PC-3 (cell line): Measurements from ENCODE around the gene VCP. TPM values are rescaled to one million over a fixed set of nuclear protein-coding genes. Genes with fewer than 3 reads are reported as not detected.

ENCODE experiments used
- ATAC-seq: fragments of 200-7000 bp; cut with Tn5 transposase; 2 replicates; pipeline ENCODE4 v1.9.1; 2020; ENCODE audit warnings: mild to moderate bottlenecking, moderate library complexity
- BruUV-seq: library from RNA; stranded (reverse); fragments of 400-500 nt; replicated peaks from 2 replicates; lab custom pipeline; 2021; lab: Mats Ljungman, UMichigan
- CTCF ChIA-PET: fragments of 300-600 bp; sonication (Branson Sonifier 250); formaldehyde crosslinking; loops from one replicate; lab custom pipeline; 2022; ENCODE audit warnings: antibody characterized with exemption; lab: Charles Lee
- POLR2A ChIA-PET: fragments of 300-600 bp; sonication (Branson Sonifier 250); formaldehyde crosslinking; loops from one replicate; lab custom pipeline; 2022; ENCODE audit warnings: antibody characterized with exemption; ENCODE audit not compliant: unreplicated experiment; lab: Charles Lee
- DNase-seq: peaks from one replicate; pipeline ENCODE4 v3.0.0-alpha.2; 2015
- H2AFZ ChIP-seq: fragments of 300-600 bp; sonication (generic); 2 replicates; pipeline ENCODE4 v1.6.0; 2016; ENCODE audit warnings: antibody characterized with exemption, low read length
- H3F3A ChIP-seq: fragments of 300-600 bp; sonication (generic); one replicate; pipeline ENCODE4 v1.6.0; 2017; ENCODE audit warnings: antibody characterized with exemption, low read length, control low read depth, mild to moderate bottlenecking; ENCODE audit not compliant: unreplicated experiment
- H3K27ac ChIP-seq: fragments of 300-600 bp; sonication (generic); 2 replicates; pipeline ENCODE4 v1.5.1; 2016; ENCODE audit warnings: mild to moderate bottlenecking, low read length
- H3K27me3 ChIP-seq: fragments of 300-600 bp; sonication (generic); 2 replicates; pipeline ENCODE4 v1.6.1; 2016; ENCODE audit warnings: low read length, mixed read lengths
- H3K36me3 ChIP-seq: fragments of 300-600 bp; sonication (generic); 2 replicates; pipeline ENCODE4 v1.6.1; 2016; ENCODE audit warnings: low read depth, mixed run types, low read length, mixed read lengths
- H3K4me1 ChIP-seq: fragments of 300-600 bp; sonication (generic); 2 replicates; pipeline ENCODE4 v1.5.1; 2016; ENCODE audit warnings: low read length; ENCODE audit not compliant: insufficient read depth
- H3K4me2 ChIP-seq: fragments of 300-600 bp; sonication (generic); 2 replicates; pipeline ENCODE4 v1.6.0; 2016; ENCODE audit warnings: low read length
- H3K4me3 ChIP-seq: fragments of 300-600 bp; sonication (generic); 2 replicates; pipeline ENCODE4 v1.5.1; 2016; ENCODE audit warnings: mild to moderate bottlenecking, low read length, mixed read lengths
- H3K79me2 ChIP-seq: fragments of 300-600 bp; sonication (generic); 2 replicates; pipeline ENCODE4 v1.6.1; 2017; ENCODE audit warnings: low read length, mixed read lengths
- H3K9ac ChIP-seq: fragments of 300-600 bp; sonication (generic); 2 replicates; pipeline ENCODE4 v1.6.0; 2016; ENCODE audit warnings: mild to moderate bottlenecking, low read length
- H3K9me2 ChIP-seq: fragments of 300-600 bp; sonication (generic); replicated peaks from 2 replicates; pipeline ENCODE4 v1.6.1; 2016; ENCODE audit warnings: mixed run types, low read length, mixed read lengths
- H3K9me3 ChIP-seq: fragments of 300-600 bp; sonication (generic); 2 replicates; pipeline ENCODE4 v1.6.1; 2016; ENCODE audit warnings: low read length, mixed read lengths
- H4K20me1 ChIP-seq: fragments of 300-600 bp; sonication (generic); 2 replicates; pipeline ENCODE4 v1.6.1; 2016; ENCODE audit warnings: low read length, mixed read lengths
- CTCF ChIP-seq: fragments of 300-600 bp; sonication (generic); conservative IDR thresholded peaks from 2 replicates; pipeline ENCODE4 v1.5.1; 2017; ENCODE audit warnings: antibody characterized with exemption, low read depth, mild to moderate bottlenecking, low read length
- EZH2 ChIP-seq: fragments of 300-600 bp; sonication (generic); IDR thresholded peaks from one replicate; pipeline ENCODE4 v1.6.1; 2017; ENCODE audit warnings: antibody characterized with exemption, mild to moderate bottlenecking, low read length; ENCODE audit not compliant: unreplicated experiment
- EZH2phosphoT487 ChIP-seq: fragments of 300-600 bp; sonication (generic); IDR thresholded peaks from 2 replicates; pipeline ENCODE4 v1.6.1; 2018; ENCODE audit warnings: mild to moderate bottlenecking, antibody characterized with exemption, low read length, borderline replicate concordance
- intact Hi-C: fragments of 100-400 bp; cut with micrococcal nuclease; formaldehyde crosslinking; loops from 2 replicates; pipeline ENCODE4 v1.9.0; 2023
- total RNA-seq: library from RNA; depleted of rRNA; stranded (reverse); fragments of >200 nt; gene quantifications from 2 replicates; pipeline ENCODE4 v1.2.3, GENCODE V29; 2014

The VCP gene
- total RNA-seq, 1 experiment from 2014 or later: 343 TPM

DNA sequence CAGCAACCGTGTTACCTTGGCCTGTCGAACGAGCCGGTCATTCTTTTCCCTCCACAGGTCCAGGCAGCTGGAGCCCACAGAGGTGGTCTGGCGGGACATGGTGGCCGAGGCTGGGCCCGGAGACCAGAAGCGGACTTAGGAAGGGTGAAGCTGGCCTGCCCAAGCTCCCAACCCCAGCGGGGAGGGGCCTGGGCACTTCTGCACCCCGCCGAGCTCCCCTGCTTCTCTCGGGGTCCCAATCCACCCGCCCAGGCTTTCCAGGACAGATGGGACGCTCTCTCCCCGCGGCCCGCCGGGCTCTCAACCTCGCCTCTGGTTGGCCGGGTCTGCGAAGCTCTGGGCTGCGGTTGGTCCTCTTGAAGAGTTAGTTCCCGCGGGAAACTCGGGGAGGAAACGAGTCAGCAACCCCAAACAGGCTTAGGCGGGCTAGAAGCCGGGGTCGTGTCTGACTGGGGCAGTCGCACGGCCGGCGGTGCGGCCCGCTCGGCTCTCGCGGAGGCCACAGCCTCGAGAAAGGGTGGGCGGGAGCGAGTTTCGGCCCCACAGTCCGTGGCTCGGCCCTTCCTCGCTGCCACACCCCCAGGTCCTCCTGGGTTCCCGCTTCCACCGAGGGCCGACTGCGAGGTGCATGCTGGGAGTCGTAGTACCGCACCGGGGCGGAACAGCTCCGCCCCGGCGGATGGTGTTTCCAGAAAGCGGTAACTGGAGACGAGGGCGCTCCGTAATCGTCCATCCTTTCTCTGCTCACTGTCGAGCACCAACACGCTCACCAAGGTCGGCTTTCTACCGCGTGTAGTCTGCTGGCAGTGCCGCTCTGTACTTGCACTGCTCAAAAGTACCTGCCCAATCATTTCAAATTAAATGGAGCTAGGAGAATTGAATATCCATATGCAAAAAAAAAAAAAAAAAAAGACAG, 7.3 kb upstream of the VCP start, which contains the start of gene FANCG:
Gene FANCG, minus strand, starts transcription at position 517 of the 916 bp plus-strand sequence. Its CDS starts 418 bp downstream, at position 99.
- no peak for TF ChIP-seq EZH2
- no peak for TF ChIP-seq EZH2phosphoT487
- TF ChIP-seq CTCF: no peak
- Histone ChIP-seq H3K4me3 (peak within 1 kb of the TSS; percentile 91), H3K79me2 (peaks cover 29% of the 10 kb centered on the region), H3K4me1 (0 out of 2 replicates have a peak, but pooled peaks cover 8% of the 10 kb centered on the region), H3K27ac (peak within 1 kb of the TSS; percentile 83), H4K20me1 (no peaks in the 10 kb centered on the region), H3K4me2 (peak within 1 kb of the TSS; percentile 98), H3K36me3 (no peaks in the 10 kb centered on the region), H2AFZ (peak within 1 kb of the TSS; percentile 87), H3K9me2 (no peaks in the 10 kb centered on the region), H3F3A (no peaks in the 10 kb centered on the region), H3K9ac (peak within 1 kb of the TSS; percentile 92), H3K9me3 (no peaks in the 10 kb centered on the region), H3K27me3 (no peaks in the 10 kb centered on the region)
- peak; percentile 87 for DNase-seq
- peak; percentile 93 for ATAC-seq
- ChIA-PET CTCF (interaction anchor here (0.6 to 1.1 kb wide), 3 partner anchors 8 to 180 kb away, joined by 3 to 4 read pairs (median 3); no protein-coding TSS in a partner anchor), POLR2A (interaction anchor here (0.6 kb wide), 1 partner anchor 683 kb away, joined by 3 read pairs; no protein-coding TSS in a partner anchor)
- BruUV-seq: no TSS peak
- intact Hi-C loops: no loop called here

- no peak for DNase-seq
- CTCF ChIA-PET: no interaction called here
- Histone ChIP-seq H3K9ac (peak overlapping the region; percentile 92), H3K79me2 (peaks cover 29% of the 10 kb centered on the region), H3K4me3 (peak overlapping the region; percentile 91), H3F3A (no peaks in the 10 kb centered on the region), H3K9me3 (no peaks in the 10 kb centered on the region), H2AFZ (peak overlapping the region; percentile 87), H3K4me2 (peak overlapping the region; percentile 98), H3K4me1 (0 out of 2 replicates have a peak, but pooled peaks cover 8% of the 10 kb centered on the region), H4K20me1 (no peaks in the 10 kb centered on the region), H3K9me2 (no peaks in the 10 kb centered on the region), H3K27me3 (no peaks in the 10 kb centered on the region), H3K27ac (peak overlapping the region; percentile 83; the same call in 1 of the 2 replicates), H3K36me3 (no peaks in the 10 kb centered on the region)
- TF ChIP-seq EZH2 (no peak), EZH2phosphoT487 (no peak)
- peak; percentile 19 for ATAC-seq
- POLR2A ChIA-PET: interaction anchor here (0.6 kb wide), 1 partner anchor 684 kb away, joined by 3 read pairs; no protein-coding TSS in a partner anchor
- intact Hi-C loops: no loop called here
- BruUV-seq: TSS peak; percentile 45
Observed at GRCh38 chr9:35079041-35079425, 6.6 kb upstream of the VCP start.

DNA sequence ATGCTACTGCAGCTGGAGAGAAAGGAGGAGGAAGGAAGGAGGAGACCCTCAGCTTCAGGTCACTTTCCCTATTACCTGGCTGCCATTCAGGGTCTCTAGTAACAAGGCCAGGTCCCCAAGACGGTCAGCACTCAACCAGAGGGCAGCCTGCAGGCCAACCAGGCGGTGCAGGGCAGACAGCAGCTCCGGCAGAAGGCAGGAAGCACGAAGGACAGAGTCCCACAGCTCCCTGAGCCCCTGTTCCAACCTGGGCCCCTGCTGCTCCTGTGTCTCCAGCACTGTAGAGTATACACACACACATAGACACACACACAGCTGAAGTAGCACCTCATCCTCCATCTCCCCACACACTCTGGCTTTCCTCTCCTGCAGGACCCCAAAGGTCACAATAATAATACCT, 5.6 kb upstream of the VCP start:
- no TSS peak for BruUV-seq
- no peaks in the 10 kb centered on the region for H3F3A ChIP-seq

More for the DNA sequence above, 5.6 kb upstream of the VCP start:
- intact Hi-C loops: no loop called here
- no peaks in the 10 kb centered on the region for H3K27me3 ChIP-seq
- no peak overlapping the region for H2AFZ ChIP-seq
- no peaks in the 10 kb centered on the region for H3K9me3 ChIP-seq
- TF ChIP-seq EZH2phosphoT487: no peak
- TF ChIP-seq EZH2: no peak
- no peak for TF ChIP-seq CTCF
- peak overlapping the region; percentile 91 for H3K4me3 ChIP-seq
- CTCF ChIA-PET: no interaction called here
- POLR2A ChIA-PET: no interaction called here
- ATAC-seq (no peak), DNase-seq (no peak)
- no peak overlapping the region for H3K27ac ChIP-seq
- H3K9me2 ChIP-seq: no peaks in the 10 kb centered on the region
- no peaks in the 10 kb centered on the region for H4K20me1 ChIP-seq
- peak overlapping the region; percentile 98 for H3K4me2 ChIP-seq
- H3K9ac ChIP-seq: no peak overlapping the region; the same call in 1 of the 2 replicates
- peaks cover 29% of the 10 kb centered on the region for H3K79me2 ChIP-seq
- H3K36me3 ChIP-seq: no peaks in the 10 kb centered on the region; the same call in 1 of the 2 replicates
- H3K4me1 ChIP-seq: peaks cover 13% of the 10 kb centered on the region
